ENCODE measurements around the gene CAST.

DNA sequence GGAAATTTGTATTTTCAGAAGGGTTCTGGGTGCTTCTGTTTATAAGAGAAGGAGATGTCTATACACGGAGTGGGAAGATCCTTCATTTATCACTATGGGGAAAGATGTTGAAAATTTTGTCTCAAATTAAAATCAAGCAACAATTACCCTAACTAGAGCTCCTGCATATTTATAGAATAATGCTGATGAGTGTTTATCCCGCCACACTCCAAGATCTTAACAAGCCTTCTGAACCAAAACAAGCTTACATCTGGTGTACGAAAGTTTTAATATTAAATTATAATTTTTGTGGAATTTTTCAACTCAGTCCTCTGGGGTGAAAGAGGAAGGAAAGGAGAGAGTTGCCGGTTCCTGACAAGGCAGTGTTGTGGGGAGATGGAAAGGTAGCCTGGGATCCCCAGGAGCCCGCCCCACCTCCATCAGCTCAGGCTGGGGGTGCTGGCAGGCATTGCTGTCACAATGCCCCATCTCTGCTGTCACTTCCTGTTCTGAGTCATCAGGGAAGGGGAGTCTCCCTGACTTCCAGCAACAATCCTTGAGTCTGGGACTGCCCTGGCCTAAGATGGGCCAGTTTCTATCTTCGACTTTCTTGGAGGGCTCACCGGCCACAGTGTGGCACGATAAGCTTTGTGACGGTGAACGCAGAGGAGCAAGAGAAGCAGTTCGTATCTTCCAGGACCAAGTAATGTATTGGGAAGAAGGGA is 81.0 kb downstream of the CAST start:
- no peak for TF ChIP-seq TAF1 (IDR thresholded peaks at IDR 0.05; ENCODE audit: borderline replicate concordance, low read depth, low read length)
- no peak for TF ChIP-seq POLR2A (IDR thresholded peaks at IDR 0.05; ENCODE audit: low read depth, low read length)
